ENCODE data around the gene HNRNPA3.
"Not testable (repeated sequence)": the region's sequence is repeated elsewhere in the genome, so short reads cannot be mapped to it uniquely, and the experiment has no call there.

- TF ChIP-seq POLR2A, CTCF, POLR2AphosphoS5, EP300 (IDR thresholded peaks at IDR 0.05): not testable (repeated sequence)
Observed at GRCh38 chr2:177179671-177180070, 32.9 kb upstream of the HNRNPA3 start.

All from suprapubic skin (tissue), 4 donors.